ENCODE measurements around the gene ARHGAP22. TPM values are rescaled to one million over a fixed set of nuclear protein-coding genes. Genes with fewer than 3 reads are reported as not detected.

Gene ARHGAP22
- total RNA-seq, 4 donors from 2014 or later, result 7.7 to 16.5 (median 14.3) TPM

GRCh38 chr10:48445932-48446331, 158.9 kb downstream of the ARHGAP22 start:
- H3K9me3 ChIP-seq, result no peaks in the 10 kb centered on the region
- peaks cover 0 to 10% (median 0%) of the 10 kb centered on the region in 3 donors for H3K36me3 ChIP-seq
- H3K4me1 ChIP-seq, result no peaks in the 10 kb centered on the region
- 79 to 84% methylated on average over 7 of the region's 7 CpGs for WGBS, 2 donors
- no peak overlapping the region for H3K27ac ChIP-seq
- no peak for DNase-seq (ENCODE audit: low spot score in 2 of 2)
- H3K4me3 ChIP-seq, result no peak overlapping the region
- H3K27me3 ChIP-seq, result no peaks in the 10 kb centered on the region
- no peak for TF ChIP-seq POLR2A (IDR thresholded peaks at IDR 0.05)
- TF ChIP-seq EP300 (IDR thresholded peaks at IDR 0.05), result no peak
- TF ChIP-seq CTCF (IDR thresholded peaks at IDR 0.05), result no peak

- 87 to 88% methylated on average over 13 to 17 of the region's 20 CpGs for WGBS, 2 donors
- H3K27me3 ChIP-seq, result no peaks in the 10 kb centered on the region
- no peaks in the 10 kb centered on the region for H3K4me1 ChIP-seq
- no peak overlapping the region for H3K4me3 ChIP-seq
- H3K9me3 ChIP-seq, result no peaks in the 10 kb centered on the region
- DNase-seq (ENCODE audit: low spot score in 2 of 2), result no peak
- peaks cover 0 to 2% (median 0%) of the 10 kb centered on the region in 3 donors for H3K36me3 ChIP-seq
- no peak for TF ChIP-seq POLR2A (IDR thresholded peaks at IDR 0.05)
- H3K27ac ChIP-seq, result no peak overlapping the region
Observed at GRCh38 chr10:48444861-48445841, 159.7 kb downstream of the ARHGAP22 start.

- TF ChIP-seq CTCF (IDR thresholded peaks at IDR 0.05), result no peak
- no peak for TF ChIP-seq EP300 (IDR thresholded peaks at IDR 0.05)
- TF ChIP-seq POLR2A (IDR thresholded peaks at IDR 0.05), result no peak
- Histone ChIP-seq H3K27me3 (no peaks in the 10 kb centered on the region), H3K27ac (no peak overlapping the region), H3K4me3 (no peak overlapping the region), H3K36me3 (no peaks in the 10 kb centered on the region), H3K4me1 (no peaks in the 10 kb centered on the region), H3K9me3 (no peaks in the 10 kb centered on the region)
- no peak for DNase-seq (ENCODE audit: low spot score in 2 of 2)
- WGBS, 2 donors, result 75 to 77% methylated on average over 2 of the region's 2 CpGs
Observed at GRCh38 chr10:48444266-48444665, 160.6 kb downstream of the ARHGAP22 start.

GRCh38 chr10:48442809-48443177, 162.1 kb downstream of the ARHGAP22 start:
- H3K4me1 ChIP-seq, result no peaks in the 10 kb centered on the region
- no peak for DNase-seq (ENCODE audit: low spot score in 2 of 2)
- no peaks in the 10 kb centered on the region for H3K9me3 ChIP-seq
- WGBS, 2 donors, result 80 to 81% methylated on average over 5 of the region's 5 CpGs
- H3K36me3 ChIP-seq, result peaks cover 0 to 7% (median 0%) of the 10 kb centered on the region in 3 donors
- no peak overlapping the region for H3K27ac ChIP-seq
- TF ChIP-seq POLR2A (IDR thresholded peaks at IDR 0.05) (no peak), EP300 (IDR thresholded peaks at IDR 0.05) (no peak), CTCF (IDR thresholded peaks at IDR 0.05) (no peak)
- H3K4me3 ChIP-seq, result no peak overlapping the region
- no peaks in the 10 kb centered on the region for H3K27me3 ChIP-seq

GRCh38 chr10:48442090-48442808, 162.6 kb downstream of the ARHGAP22 start:
- Histone ChIP-seq H3K27ac (no peak overlapping the region), H3K27me3 (no peaks in the 10 kb centered on the region), H3K36me3 (peaks cover 0 to 12% (median 0%) of the 10 kb centered on the region in 3 donors), H3K4me3 (no peak overlapping the region), H3K4me1 (no peaks in the 10 kb centered on the region), H3K9me3 (no peaks in the 10 kb centered on the region)
- no peak for DNase-seq (ENCODE audit: low spot score in 2 of 2)
- no peak for TF ChIP-seq POLR2A (IDR thresholded peaks at IDR 0.05)
- 81 to 83% methylated on average over 6 to 11 of the region's 11 CpGs for WGBS, 2 donors

GRCh38 chr10:48440771-48441170, 164.1 kb downstream of the ARHGAP22 start:
- no peak overlapping the region for H3K4me3 ChIP-seq
- no peak overlapping the region for H3K27ac ChIP-seq
- H3K9me3 ChIP-seq, result no peaks in the 10 kb centered on the region
- peaks cover 0 to 25% (median 0%) of the 10 kb centered on the region in 3 donors for H3K36me3 ChIP-seq
- H3K4me1 ChIP-seq, result no peaks in the 10 kb centered on the region
- 91 to 99% methylated on average over 4 of the region's 4 CpGs for WGBS, 2 donors
- H3K27me3 ChIP-seq, result no peaks in the 10 kb centered on the region
- no peak for TF ChIP-seq POLR2A (IDR thresholded peaks at IDR 0.05)
- no peak for TF ChIP-seq CTCF (IDR thresholded peaks at IDR 0.05)
- TF ChIP-seq EP300 (IDR thresholded peaks at IDR 0.05), result no peak
- DNase-seq (ENCODE audit: low spot score in 2 of 2), result no peak

Measured in tibial nerve (tissue), 4 donors.